ENCODE results near the gene PRKN.

The PRKN gene

GRCh38 chr6:161549977-161550655 lies 1177.5 kb downstream of the PRKN start:
- no peak for DNase-seq

- no peak for DNase-seq
Measured at GRCh38 chr6:161548713-161549296, 1178.8 kb downstream of the PRKN start.

GRCh38 chr6:161547617-161548016 lies 1179.9 kb downstream of the PRKN start:
- no peak for DNase-seq

GRCh38 chr6:161546632-161547031 lies 1180.9 kb downstream of the PRKN start:
- DNase-seq = no peak

- DNase-seq = no peak
Measured at GRCh38 chr6:161545741-161546140, 1181.8 kb downstream of the PRKN start.

- DNase-seq = no peak
Measured at GRCh38 chr6:161544801-161545480, 1182.6 kb downstream of the PRKN start.

- DNase-seq = no peak
Measured at GRCh38 chr6:161543684-161544309, 1183.8 kb downstream of the PRKN start.

GRCh38 chr6:161542346-161542980 lies 1185.1 kb downstream of the PRKN start:
- DNase-seq = no peak

- DNase-seq = no peak
Measured at GRCh38 chr6:161540532-161540931, 1187.0 kb downstream of the PRKN start.

GRCh38 chr6:161536224-161536630 lies 1191.3 kb downstream of the PRKN start:
- DNase-seq = no peak

GRCh38 chr6:161534264-161534873 lies 1193.2 kb downstream of the PRKN start:
- no peak for DNase-seq

GRCh38 chr6:161533266-161533665 lies 1194.3 kb downstream of the PRKN start:
- DNase-seq = no peak

- DNase-seq = no peak
Measured at GRCh38 chr6:161532536-161532935, 1195.0 kb downstream of the PRKN start.

GRCh38 chr6:161526794-161527193 lies 1200.8 kb downstream of the PRKN start:
- no peak for DNase-seq

GRCh38 chr6:161523362-161523761 lies 1204.2 kb downstream of the PRKN start:
- no peak for DNase-seq

GRCh38 chr6:161522276-161522675 lies 1205.3 kb downstream of the PRKN start:
- DNase-seq = no peak

GRCh38 chr6:161511447-161512095 lies 1216.0 kb downstream of the PRKN start:
- no peak for DNase-seq

- DNase-seq = no peak
Measured at GRCh38 chr6:161508341-161508740, 1219.2 kb downstream of the PRKN start.

GRCh38 chr6:161507375-161507774 lies 1220.2 kb downstream of the PRKN start:
- no peak for DNase-seq

GRCh38 chr6:161503570-161503969 lies 1224.0 kb downstream of the PRKN start:
- no peak for DNase-seq

- no peak for DNase-seq
Measured at GRCh38 chr6:161498881-161499280, 1228.7 kb downstream of the PRKN start.

- no peak for DNase-seq
Measured at GRCh38 chr6:161498359-161498758, 1229.2 kb downstream of the PRKN start.

All from CD4-positive, alpha-beta T cell treated with Interleukin-17A for 4 hours (primary cell).